WERI-Rb-1 (cell line): Measurements from ENCODE around the gene PRSS58.

Experiments used
- DNase-seq: peaks from one replicate; pipeline ENCODE4 v3.0.0-alpha.2; 2020
- H3K27ac ChIP-seq: fragments of 250-450 bp; sonication (Bioruptor Pico); 2 replicates; pipeline ENCODE4 v1.5.1; 2020; ENCODE audit warnings: mild to moderate bottlenecking, moderate library complexity
- H3K27me3 ChIP-seq: fragments of 250-450 bp; sonication (Bioruptor Pico); 2 replicates; pipeline ENCODE4 v1.5.1; 2021; ENCODE audit warnings: mild to moderate bottlenecking, low read depth, moderate library complexity; ENCODE audit not compliant: insufficient read depth, severe bottlenecking
- H3K36me3 ChIP-seq: fragments of 250-450 bp; sonication (Bioruptor Pico); 2 replicates; pipeline ENCODE4 v1.5.1; 2020; ENCODE audit warnings: mild to moderate bottlenecking, moderate library complexity
- H3K4me3 ChIP-seq: 2 replicates; pipeline ENCODE4 v1.5.1; 2011; ENCODE audit warnings: low read depth, mild to moderate bottlenecking, control low read depth, low read length
- H3K9me3 ChIP-seq: fragments of 250-450 bp; sonication (Bioruptor Pico); 2 replicates; pipeline ENCODE4 v1.5.1; 2021; ENCODE audit warnings: mild to moderate bottlenecking, moderate library complexity; ENCODE audit not compliant: severe bottlenecking
- TF ChIP-seq, protein P1 (sequence below): IDR thresholded peaks from 2 replicates; pipeline ENCODE4 v1.5.1; 2011; ENCODE audit warnings: low read depth, mild to moderate bottlenecking, control low read depth, inconsistent platforms, low read length

Gene PRSS58

GRCh38 chr7:142300689-142301088, 42.8 kb upstream of the PRSS58 start:
- TF ChIP-seq, protein P1, sequence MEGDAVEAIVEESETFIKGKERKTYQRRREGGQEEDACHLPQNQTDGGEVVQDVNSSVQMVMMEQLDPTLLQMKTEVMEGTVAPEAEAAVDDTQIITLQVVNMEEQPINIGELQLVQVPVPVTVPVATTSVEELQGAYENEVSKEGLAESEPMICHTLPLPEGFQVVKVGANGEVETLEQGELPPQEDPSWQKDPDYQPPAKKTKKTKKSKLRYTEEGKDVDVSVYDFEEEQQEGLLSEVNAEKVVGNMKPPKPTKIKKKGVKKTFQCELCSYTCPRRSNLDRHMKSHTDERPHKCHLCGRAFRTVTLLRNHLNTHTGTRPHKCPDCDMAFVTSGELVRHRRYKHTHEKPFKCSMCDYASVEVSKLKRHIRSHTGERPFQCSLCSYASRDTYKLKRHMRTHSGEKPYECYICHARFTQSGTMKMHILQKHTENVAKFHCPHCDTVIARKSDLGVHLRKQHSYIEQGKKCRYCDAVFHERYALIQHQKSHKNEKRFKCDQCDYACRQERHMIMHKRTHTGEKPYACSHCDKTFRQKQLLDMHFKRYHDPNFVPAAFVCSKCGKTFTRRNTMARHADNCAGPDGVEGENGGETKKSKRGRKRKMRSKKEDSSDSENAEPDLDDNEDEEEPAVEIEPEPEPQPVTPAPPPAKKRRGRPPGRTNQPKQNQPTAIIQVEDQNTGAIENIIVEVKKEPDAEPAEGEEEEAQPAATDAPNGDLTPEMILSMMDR = peak; percentile 74
- H3K36me3 ChIP-seq = no peaks in the 10 kb centered on the region
- H3K9me3 ChIP-seq = no peaks in the 10 kb centered on the region
- H3K4me3 ChIP-seq = no peak overlapping the region
- DNase-seq = peak; percentile 75
- H3K27ac ChIP-seq = no peak overlapping the region
- H3K27me3 ChIP-seq = no peaks in the 10 kb centered on the region

- H3K9me3 ChIP-seq = no peaks in the 10 kb centered on the region
- H3K27ac ChIP-seq = no peak overlapping the region
- no peaks in the 10 kb centered on the region for H3K36me3 ChIP-seq
- H3K4me3 ChIP-seq = no peak overlapping the region
- no peak for DNase-seq
- no peaks in the 10 kb centered on the region for H3K27me3 ChIP-seq
- TF ChIP-seq, protein P1 = no peak
Measured at GRCh38 chr7:142299237-142299781, 41.5 kb upstream of the PRSS58 start.

GRCh38 chr7:142298627-142299026, 40.8 kb upstream of the PRSS58 start:
- TF ChIP-seq, protein P1 = no peak
- no peak overlapping the region for H3K27ac ChIP-seq
- H3K9me3 ChIP-seq = no peaks in the 10 kb centered on the region
- H3K4me3 ChIP-seq = no peak overlapping the region
- no peaks in the 10 kb centered on the region for H3K36me3 ChIP-seq
- no peaks in the 10 kb centered on the region for H3K27me3 ChIP-seq
- DNase-seq = no peak

GRCh38 chr7:142298009-142298408, 40.2 kb upstream of the PRSS58 start:
- H3K36me3 ChIP-seq = no peaks in the 10 kb centered on the region
- no peaks in the 10 kb centered on the region for H3K27me3 ChIP-seq
- no peaks in the 10 kb centered on the region for H3K9me3 ChIP-seq
- TF ChIP-seq, protein P1 = peak; percentile 48
- peak; percentile 33 for DNase-seq
- no peak overlapping the region for H3K4me3 ChIP-seq
- H3K27ac ChIP-seq = no peak overlapping the region

GRCh38 chr7:142280263-142280662, 22.4 kb upstream of the PRSS58 start:
- H3K27me3 ChIP-seq = no peaks in the 10 kb centered on the region
- no peak overlapping the region for H3K27ac ChIP-seq
- H3K9me3 ChIP-seq = peaks cover 3% of the 10 kb centered on the region
- TF ChIP-seq, protein P1 = no peak
- no peak for DNase-seq
- H3K4me3 ChIP-seq = no peak overlapping the region
- H3K36me3 ChIP-seq = no peaks in the 10 kb centered on the region

DNA sequence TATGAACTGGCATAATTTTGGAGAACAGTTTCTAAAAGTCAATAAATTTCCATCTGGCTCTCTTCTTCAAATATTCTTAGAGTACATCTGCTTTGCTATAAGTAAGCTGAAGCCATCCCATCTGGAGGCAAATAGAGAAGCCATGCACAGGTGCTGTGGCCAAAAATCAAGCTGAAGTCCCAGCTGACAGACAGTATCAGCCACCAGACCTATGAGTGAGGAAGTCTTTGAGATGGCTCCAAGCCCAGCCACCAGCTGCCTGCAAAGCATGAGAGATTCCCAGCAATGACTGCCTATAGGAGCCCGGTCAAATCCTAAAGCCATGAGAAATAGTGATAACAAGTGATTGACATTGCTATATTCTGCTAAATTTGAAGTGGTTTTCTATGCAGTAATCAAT, 21.7 kb upstream of the PRSS58 start:
- Histone ChIP-seq H3K27ac (no peak overlapping the region), H3K36me3 (no peaks in the 10 kb centered on the region), H3K27me3 (no peaks in the 10 kb centered on the region), H3K4me3 (no peak overlapping the region), H3K9me3 (peaks cover 3% of the 10 kb centered on the region)
- TF ChIP-seq, protein P1 = no peak
- no peak for DNase-seq
